ENCODE measurements around the gene OPCML. TPM values are rescaled to one million over a fixed set of nuclear protein-coding genes. Genes with fewer than 3 reads are reported as not detected.

The OPCML gene
- total RNA-seq, 2 donors from 2014 or later, result 0.04 TPM; not detected in 1

GRCh38 chr11:132873841-132874240, 658.5 kb downstream of the OPCML start:
- Histone ChIP-seq H3K4me3 (no peak overlapping the region), H3K4me1 (no peaks in the 10 kb centered on the region), H3K27me3 (no peaks in the 10 kb centered on the region), H3K27ac (no peak overlapping the region), H3K9me3 (no peaks in the 10 kb centered on the region), H3K36me3 (no peaks in the 10 kb centered on the region)
- TF ChIP-seq CTCF (IDR thresholded peaks at IDR 0.05), result no peak
- no peak for DNase-seq (ENCODE audit: low spot score)

- DNase-seq (ENCODE audit: low spot score), result no peak
- Histone ChIP-seq H3K4me3 (no peak overlapping the region), H3K36me3 (no peaks in the 10 kb centered on the region), H3K4me1 (no peaks in the 10 kb centered on the region), H3K27me3 (no peaks in the 10 kb centered on the region), H3K27ac (no peak overlapping the region), H3K9me3 (no peaks in the 10 kb centered on the region)
- no peak for TF ChIP-seq CTCF (IDR thresholded peaks at IDR 0.05)
Observed at GRCh38 chr11:132872211-132872610, 660.1 kb downstream of the OPCML start.

- Histone ChIP-seq H3K27ac (no peak overlapping the region), H3K27me3 (no peaks in the 10 kb centered on the region), H3K4me3 (no peak overlapping the region), H3K4me1 (no peaks in the 10 kb centered on the region), H3K9me3 (no peaks in the 10 kb centered on the region), H3K36me3 (no peaks in the 10 kb centered on the region)
- no peak for DNase-seq (ENCODE audit: low spot score)
- no peak for TF ChIP-seq CTCF (IDR thresholded peaks at IDR 0.05)
Observed at GRCh38 chr11:132866783-132867545, 665.3 kb downstream of the OPCML start.

- Histone ChIP-seq H3K4me3 (no peak overlapping the region), H3K27ac (no peak overlapping the region), H3K4me1 (no peaks in the 10 kb centered on the region), H3K9me3 (no peaks in the 10 kb centered on the region), H3K36me3 (no peaks in the 10 kb centered on the region), H3K27me3 (no peaks in the 10 kb centered on the region)
- no peak for TF ChIP-seq CTCF (IDR thresholded peaks at IDR 0.05)
- DNase-seq (ENCODE audit: low spot score), result no peak
Observed at GRCh38 chr11:132865623-132866022, 666.7 kb downstream of the OPCML start.

GRCh38 chr11:132864811-132865576, 667.3 kb downstream of the OPCML start:
- no peaks in the 10 kb centered on the region for H3K4me1 ChIP-seq
- H3K27ac ChIP-seq, result no peak overlapping the region
- no peak for DNase-seq (ENCODE audit: low spot score)
- TF ChIP-seq CTCF (IDR thresholded peaks at IDR 0.05), result no peak
- no peaks in the 10 kb centered on the region for H3K36me3 ChIP-seq
- H3K4me3 ChIP-seq, result no peak overlapping the region
- H3K9me3 ChIP-seq, result no peaks in the 10 kb centered on the region
- no peaks in the 10 kb centered on the region for H3K27me3 ChIP-seq
